Thymus (tissue), 11 donors: ENCODE results near the gene CA11. TPM values are rescaled to one million over a fixed set of nuclear protein-coding genes. Genes with fewer than 3 reads are reported as not detected.

Experiments
- DNase-seq, 9 donors: peaks; one replicate each; pipeline ENCODE4 v3.0.0-alpha.2; 2013; ENCODE audit warnings: low spot score in 9 of 9, low read depth in 6 of 9, missing footprints in 1 of 9
- H3K27ac ChIP-seq, 2 donors: one replicate each; pipeline ENCODE4 v1.5.1; 2013; ENCODE audit warnings: control low read depth in 1 of 2, low read depth in 1 of 2, low read length in 1 of 2, mild to moderate bottlenecking in 1 of 2, moderate library complexity in 1 of 2
- H3K27me3 ChIP-seq, 2 donors: one replicate each; pipeline ENCODE4 v1.5.1; 2013; ENCODE audit warnings: low read length in 1 of 2; ENCODE audit not compliant: control insufficient read depth in 2 of 2, insufficient read depth in 1 of 2
- H3K36me3 ChIP-seq, 2 donors: one replicate each; pipeline ENCODE4 v1.5.1; 2013; ENCODE audit warnings: low read length in 1 of 2, mild to moderate bottlenecking in 1 of 2, moderate library complexity in 1 of 2; ENCODE audit not compliant: control insufficient read depth in 2 of 2, insufficient read depth in 2 of 2
- H3K4me1 ChIP-seq, 2 donors: one replicate each; pipeline ENCODE4 v1.5.1; 2013; ENCODE audit warnings: low read length in 2 of 2; ENCODE audit not compliant: control insufficient read depth in 2 of 2, insufficient read depth in 2 of 2
- H3K4me3 ChIP-seq, 2 donors: one replicate each; pipeline ENCODE4 v1.5.1; 2013; ENCODE audit warnings: low read length in 2 of 2, control low read depth in 1 of 2, mild to moderate bottlenecking in 1 of 2
- H3K9me3 ChIP-seq, 2 donors: one replicate each; pipeline ENCODE4 v1.5.1; 2013; ENCODE audit warnings: low read length in 1 of 2, mild to moderate bottlenecking in 1 of 2; ENCODE audit not compliant: control insufficient read depth in 2 of 2, insufficient read depth in 1 of 2
- whole genome bisulfite sequencing: extraction: QIAGEN DNeasy Blood & Tissue Kit; methylation state at CpG from one replicate; pipeline ENCODE4 v1.1.7; 2013; 5-methylcytosine and 5-hydroxymethylcytosine counted together
- polyA plus RNA-seq: library from polyadenylated mRNA; stranded (reverse); fragments of 200-250 nt; gene quantifications from one replicate; pipeline ENCODE4 v1.2.3, GENCODE V29; 2013
- total RNA-seq: library from RNA; stranded (reverse); fragments of 120-200 nt; gene quantifications from one replicate; pipeline ENCODE4 v1.2.4, GENCODE V29; 2013
- donor health status: healthy.

Gene CA11
- total and polyA plus RNA-seq, 2 donors = 9.8 to 15.3 TPM

- Histone ChIP-seq H3K4me3 (no peak overlapping the region), H3K4me1 (peaks cover 7 to 10% of the 10 kb centered on the region in 2 donors), H3K9me3 (no peaks in the 10 kb centered on the region), H3K27me3 (peaks cover 0 to 31% of the 10 kb centered on the region in 2 donors), H3K27ac (no peak overlapping the region), H3K36me3 (no peaks in the 10 kb centered on the region)
- no peak for DNase-seq
- WGBS = 88% methylated on average over 25 of the region's 25 CpGs
Observed at GRCh38 chr19:48673436-48674100, 27.6 kb upstream of the CA11 start.

GRCh38 chr19:48672994-48673393 lies 27.0 kb upstream of the CA11 start, which contains the start of gene NTN5:
Gene NTN5 (minus strand): TSS chr19:48673017. CDS start chr19:48670986, 2,031 bp downstream.
- H3K4me3 ChIP-seq = no peak within 1 kb of the TSS
- WGBS = 87% methylated on average over 25 of the region's 25 CpGs
- no peak for DNase-seq
- H3K4me1 ChIP-seq = peaks cover 4 to 10% of the 10 kb centered on the region in 2 donors
- no peaks in the 10 kb centered on the region for H3K36me3 ChIP-seq
- no peak within 1 kb of the TSS for H3K27ac ChIP-seq
- H3K9me3 ChIP-seq = no peaks in the 10 kb centered on the region
- peaks cover 0 to 31% of the 10 kb centered on the region in 2 donors for H3K27me3 ChIP-seq

GRCh38 chr19:48671446-48671995 lies 25.5 kb upstream of the CA11 start:
- H3K27me3 ChIP-seq = peaks cover 0 to 31% of the 10 kb centered on the region in 2 donors
- H3K9me3 ChIP-seq = no peaks in the 10 kb centered on the region
- H3K4me1 ChIP-seq = peaks cover 4 to 10% of the 10 kb centered on the region in 2 donors
- WGBS = 94% methylated on average over 10 of the region's 10 CpGs
- H3K36me3 ChIP-seq = no peaks in the 10 kb centered on the region
- H3K4me3 ChIP-seq = no peak overlapping the region
- no peak overlapping the region for H3K27ac ChIP-seq
- DNase-seq = no peak

GRCh38 chr19:48670699-48671445 lies 24.9 kb upstream of the CA11 start:
- no peak overlapping the region for H3K27ac ChIP-seq
- 93% methylated on average over 21 of the region's 21 CpGs for WGBS
- no peak for DNase-seq
- H3K4me1 ChIP-seq = peaks cover 4 to 8% of the 10 kb centered on the region in 2 donors
- H3K4me3 ChIP-seq = no peak overlapping the region
- H3K27me3 ChIP-seq = peaks cover 0 to 31% of the 10 kb centered on the region in 2 donors
- no peaks in the 10 kb centered on the region for H3K9me3 ChIP-seq
- no peaks in the 10 kb centered on the region for H3K36me3 ChIP-seq

GRCh38 chr19:48669903-48670668 lies 24.1 kb upstream of the CA11 start:
- peaks cover 0 to 31% of the 10 kb centered on the region in 2 donors for H3K27me3 ChIP-seq
- H3K27ac ChIP-seq = no peak overlapping the region
- 98% methylated on average over 26 of the region's 26 CpGs for WGBS
- H3K9me3 ChIP-seq = no peaks in the 10 kb centered on the region
- no peaks in the 10 kb centered on the region for H3K36me3 ChIP-seq
- no peak overlapping the region for H3K4me3 ChIP-seq
- peaks cover under 1 to 1% of the 10 kb centered on the region in 2 donors for H3K4me1 ChIP-seq
- no peak for DNase-seq

GRCh38 chr19:48668761-48669160 lies 22.8 kb upstream of the CA11 start:
- no peak for DNase-seq
- no peaks in the 10 kb centered on the region for H3K9me3 ChIP-seq
- no peaks in the 10 kb centered on the region for H3K36me3 ChIP-seq
- peaks cover 0 to 21% of the 10 kb centered on the region in 2 donors for H3K27me3 ChIP-seq
- no peaks in the 10 kb centered on the region for H3K4me1 ChIP-seq
- 100% methylated on average over 2 of the region's 2 CpGs for WGBS
- H3K27ac ChIP-seq = no peak overlapping the region
- no peak overlapping the region for H3K4me3 ChIP-seq

- no peaks in the 10 kb centered on the region for H3K36me3 ChIP-seq
- H3K9me3 ChIP-seq = no peaks in the 10 kb centered on the region
- 98% methylated on average over 3 of the region's 3 CpGs for WGBS
- H3K4me3 ChIP-seq = no peak overlapping the region
- no peak for DNase-seq
- H3K27me3 ChIP-seq = peaks cover 0 to 17% of the 10 kb centered on the region in 2 donors
- no peak overlapping the region for H3K27ac ChIP-seq
- no peaks in the 10 kb centered on the region for H3K4me1 ChIP-seq
Observed at GRCh38 chr19:48668332-48668731, 22.3 kb upstream of the CA11 start.

GRCh38 chr19:48665786-48666185 lies 19.8 kb upstream of the CA11 start:
- DNase-seq = no peak
- 97% methylated on average over 6 of the region's 6 CpGs for WGBS

More at GRCh38 chr19:48665786-48666185, 19.8 kb upstream of the CA11 start:
- Histone ChIP-seq H3K9me3 (peaks cover 0 to 6% of the 10 kb centered on the region in 2 donors), H3K27ac (no peak overlapping the region), H3K36me3 (no peaks in the 10 kb centered on the region), H3K4me3 (no peak overlapping the region), H3K4me1 (peaks cover 6 to 9% of the 10 kb centered on the region in 2 donors), H3K27me3 (no peaks in the 10 kb centered on the region)
